K562 (cell line): ENCODE data around the gene WDR54. TPM values are rescaled to one million over a fixed set of nuclear protein-coding genes. Genes with fewer than 3 reads are reported as not detected.

Source experiments
- CHD1 ChIP-seq: fragments of 200-600 bp; sonication (generic); IDR thresholded peaks from one replicate; pipeline ENCODE4 v1.6.1; 2012; ENCODE audit warnings: mild to moderate bottlenecking, moderate library complexity, low read length, inconsistent platforms
- E2F8 ChIP-seq: fragments of 450-650 bp; IDR thresholded peaks from 2 replicates; pipeline ENCODE4 v1.7.1; 2018; ENCODE audit warnings: mild to moderate bottlenecking, low read depth; ENCODE audit not compliant: partially characterized antibody
- ETV1 ChIP-seq: fragments of 450-650 bp; conservative IDR thresholded peaks from 2 replicates; pipeline ENCODE4 v1.6.1; 2016; ENCODE audit warnings: missing genetic modification characterization, control low read depth, low read depth, missing compliant biosample characterization
- FOXJ3 ChIP-seq: sonication (generic); formaldehyde crosslinking; IDR thresholded peaks from 2 replicates; pipeline ENCODE4 v1.4.0; 2020; ENCODE audit warnings: mild to moderate bottlenecking, missing genetic modification reagents
- GABPB2 ChIP-seq: fragments of 250-450 bp; sonication (Bioruptor Pico); conservative IDR thresholded peaks from 2 replicates; pipeline ENCODE4 v1.5.1; 2021; ENCODE audit warnings: mild to moderate bottlenecking
- GTF2F1 ChIP-seq: IDR thresholded peaks from 2 replicates; pipeline ENCODE4 v1.6.1; 2011; ENCODE audit warnings: low read depth, low read length, improper control_type of control experiment
- KAT2B ChIP-seq: IDR thresholded peaks from one replicate; pipeline ENCODE4 v1.6.1; 2012; ENCODE audit warnings: low read depth, mild to moderate bottlenecking, control low read depth, inconsistent platforms, low read length, moderate library complexity
- KLF6 ChIP-seq: fragments of 250-450 bp; sonication (Bioruptor Pico); IDR thresholded peaks from 2 replicates; pipeline ENCODE4 v1.4.0; 2020; ENCODE audit warnings: mild to moderate bottlenecking, moderate library complexity, borderline replicate concordance
- REST ChIP-seq, 2 experiments: fragments of 450-650 bp; formaldehyde crosslinking in 1 of 2; IDR thresholded peaks; 2 replicates each; pipeline versions ENCODE4 v1.4.0 to v1.6.1; 2014 to 2020; ENCODE audit warnings: mild to moderate bottlenecking in 2 of 2, borderline replicate concordance in 1 of 2, low read depth in 1 of 2
- RNF219 ChIP-seq: fragments of 250-450 bp; sonication (Bioruptor Pico); IDR thresholded peaks from 2 replicates; pipeline ENCODE4 v1.5.0; 2022; ENCODE audit warnings: mild to moderate bottlenecking
- ZNF780A ChIP-seq: fragments of 250-450 bp; sonication (Bioruptor Pico); IDR thresholded peaks from 2 replicates; pipeline ENCODE4 v1.5.0; 2021; ENCODE audit warnings: mild to moderate bottlenecking
- polyA plus RNA-seq, 8 experiments: library from polyadenylated mRNA; depleted of rRNA in 4 of 8; stranded (reverse) in 5 of 8; unstranded in 3 of 8; fragments of >200 nt; fragmentation: Nextera tagmentation in 2 of 8; fragmentation: Illumina TruSeq in 1 of 8; extraction: Ambion mirVana in 2 of 8; extraction: Trizol in 1 of 8; gene quantifications; 2 replicates each; pipeline versions ENCODE4 v1.2.1 to v1.2.3, GENCODE V29; 2011 to 2014; ENCODE audit warnings: inconsistent platforms in 1 of 8, missing spikeins in 1 of 8
- total RNA-seq, 7 experiments: library from RNA; depleted of rRNA in 6 of 7; stranded (reverse); fragments of >200 nt in 6 of 7; fragmentation: Illumina TruSeq in 2 of 7; extraction: Trizol in 2 of 7; gene quantifications; 2 replicates each; pipeline versions ENCODE4 v1.2.1 to v1.2.3, GENCODE V29; 2011 to 2021; ENCODE audit warnings: low replicate concordance in 1 of 7

The WDR54 gene
- total and polyA plus RNA-seq, 9 of the 15 experiments (the other 6 are each of a cell fraction or from before 2014, with no cell fraction given) = 5.2 to 15.2 (median 7.4) TPM

GRCh38 chr2:74440378-74441169 lies 19.0 kb downstream of the WDR54 start (continued):
- TF ChIP-seq REST (IDR thresholded peaks at IDR 0.05; ENCODE audit: borderline replicate concordance) = no peak
- no peak for TF ChIP-seq REST (CRISPR knock-in tag; IDR thresholded peaks at IDR 0.05; ENCODE audit: low read depth)
- no peak for TF ChIP-seq KLF6 (CRISPR knock-in tag)
- no peak for TF ChIP-seq FOXJ3
- TF ChIP-seq ZNF780A (CRISPR knock-in tag) = no peak
- TF ChIP-seq ETV1 (tag) = 0 out of 2 replicates have a peak, but pooled peaks have one; percentile 7
- no peak for TF ChIP-seq GTF2F1
- TF ChIP-seq GABPB2 = no peak
- TF ChIP-seq E2F8 = no peak
- no peak for TF ChIP-seq CHD1
- no peak for TF ChIP-seq KAT2B
- TF ChIP-seq RNF219 = no peak
